Measurements from ENCODE around the gene NUAK1.

Gene NUAK1

DNA sequence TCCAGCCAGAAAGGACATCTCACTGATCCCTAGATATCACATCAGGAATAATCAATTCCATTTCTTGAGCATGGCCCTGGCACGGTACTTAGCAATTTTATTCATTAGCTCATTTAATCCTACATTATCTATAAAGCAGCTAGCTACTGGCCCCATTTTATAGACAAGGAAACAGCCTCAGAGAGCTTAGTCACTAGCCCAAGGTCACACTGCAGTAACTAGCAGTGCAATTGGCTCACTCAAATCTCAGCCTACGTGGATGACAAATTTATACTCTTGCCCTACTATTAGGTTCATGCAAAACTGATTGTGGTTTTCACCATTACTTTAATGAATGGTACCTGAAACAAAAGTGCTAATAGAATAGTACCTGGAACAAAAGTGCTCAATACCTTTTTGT is 41.7 kb downstream of the NUAK1 start:
- Mint-ChIP-seq H3K36me3 (ENCODE audit: low read depth) (no peaks in the 10 kb centered on the region), H3K9me3 (no peaks in the 10 kb centered on the region), H3K27ac (no peak overlapping the region), H3K4me3 (no peak overlapping the region), H3K4me1 (ENCODE audit: low read depth) (no peaks in the 10 kb centered on the region), H3K27me3 (ENCODE audit: low read depth) (peaks cover 20% of the 10 kb centered on the region)
- DNase-seq (ENCODE audit: low spot score) = no peak

- H3K27ac Mint-ChIP-seq = no peak overlapping the region
- DNase-seq (ENCODE audit: low spot score) = no peak
- H3K4me1 Mint-ChIP-seq (ENCODE audit: low read depth) = no peaks in the 10 kb centered on the region
- H3K27me3 Mint-ChIP-seq (ENCODE audit: low read depth) = peaks cover 18% of the 10 kb centered on the region
- no peaks in the 10 kb centered on the region for H3K36me3 Mint-ChIP-seq (ENCODE audit: low read depth)
- H3K4me3 Mint-ChIP-seq = no peak overlapping the region
- no peaks in the 10 kb centered on the region for H3K9me3 Mint-ChIP-seq
Measured at GRCh38 chr12:106096376-106096775, 42.4 kb downstream of the NUAK1 start.

GRCh38 chr12:106094304-106094703 is 44.5 kb downstream of the NUAK1 start:
- DNase-seq (ENCODE audit: low spot score) = no peak
- H3K9me3 Mint-ChIP-seq = no peaks in the 10 kb centered on the region
- H3K27me3 Mint-ChIP-seq (ENCODE audit: low read depth) = peaks cover 14% of the 10 kb centered on the region
- H3K4me1 Mint-ChIP-seq (ENCODE audit: low read depth) = no peaks in the 10 kb centered on the region
- H3K36me3 Mint-ChIP-seq (ENCODE audit: low read depth) = no peaks in the 10 kb centered on the region
- H3K4me3 Mint-ChIP-seq = no peak overlapping the region
- no peak overlapping the region for H3K27ac Mint-ChIP-seq

DNA sequence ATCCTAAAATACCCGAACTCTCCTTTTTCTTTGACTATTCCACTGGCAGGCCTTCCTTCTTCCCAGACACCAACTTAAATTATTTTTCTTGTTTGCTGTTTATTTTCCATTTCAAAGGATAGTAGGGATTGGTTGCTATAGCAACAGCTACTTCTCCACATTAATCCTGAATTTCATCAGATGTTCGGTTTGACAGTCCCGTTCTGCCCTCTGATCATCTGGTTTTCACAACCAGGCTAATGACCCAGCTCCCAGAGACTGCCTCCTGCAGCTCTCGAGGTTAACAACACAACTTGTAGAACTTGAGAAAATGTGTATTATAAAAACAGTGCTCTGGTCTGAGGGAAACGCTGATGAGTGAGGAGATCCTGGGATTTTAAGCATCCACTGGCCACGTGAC is 45.5 kb downstream of the NUAK1 start:
- Mint-ChIP-seq H3K4me1 (ENCODE audit: low read depth) (no peaks in the 10 kb centered on the region), H3K36me3 (ENCODE audit: low read depth) (no peaks in the 10 kb centered on the region), H3K4me3 (no peak overlapping the region), H3K27ac (no peak overlapping the region), H3K9me3 (no peaks in the 10 kb centered on the region), H3K27me3 (ENCODE audit: low read depth) (peaks cover 5% of the 10 kb centered on the region)
- DNase-seq (ENCODE audit: low spot score) = no peak

DNA sequence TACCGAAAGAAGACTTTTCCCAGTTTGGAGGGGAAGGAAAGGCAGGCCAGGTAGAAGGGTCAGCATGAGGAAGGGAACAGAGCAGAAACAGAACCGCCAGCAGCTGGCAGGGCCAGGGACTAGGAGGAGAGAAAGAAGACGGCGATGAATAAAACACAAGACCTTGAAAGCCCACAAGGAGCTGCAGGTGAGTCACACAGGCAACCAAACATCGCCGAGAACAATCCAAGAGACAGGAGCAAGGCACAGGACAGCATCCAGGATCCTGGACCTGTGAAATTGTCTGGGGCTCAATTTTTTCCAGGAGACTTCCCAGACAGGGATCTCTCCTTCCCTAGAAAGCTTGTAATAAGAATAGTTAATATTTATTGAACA is 47.3 kb downstream of the NUAK1 start:
- no peaks in the 10 kb centered on the region for H3K4me1 Mint-ChIP-seq (ENCODE audit: low read depth)
- no peaks in the 10 kb centered on the region for H3K36me3 Mint-ChIP-seq (ENCODE audit: low read depth)
- H3K4me3 Mint-ChIP-seq = no peak overlapping the region
- H3K27ac Mint-ChIP-seq = no peak overlapping the region
- H3K9me3 Mint-ChIP-seq = no peaks in the 10 kb centered on the region
- DNase-seq (ENCODE audit: low spot score) = no peak
- peaks cover 2% of the 10 kb centered on the region for H3K27me3 Mint-ChIP-seq (ENCODE audit: low read depth)

DNA sequence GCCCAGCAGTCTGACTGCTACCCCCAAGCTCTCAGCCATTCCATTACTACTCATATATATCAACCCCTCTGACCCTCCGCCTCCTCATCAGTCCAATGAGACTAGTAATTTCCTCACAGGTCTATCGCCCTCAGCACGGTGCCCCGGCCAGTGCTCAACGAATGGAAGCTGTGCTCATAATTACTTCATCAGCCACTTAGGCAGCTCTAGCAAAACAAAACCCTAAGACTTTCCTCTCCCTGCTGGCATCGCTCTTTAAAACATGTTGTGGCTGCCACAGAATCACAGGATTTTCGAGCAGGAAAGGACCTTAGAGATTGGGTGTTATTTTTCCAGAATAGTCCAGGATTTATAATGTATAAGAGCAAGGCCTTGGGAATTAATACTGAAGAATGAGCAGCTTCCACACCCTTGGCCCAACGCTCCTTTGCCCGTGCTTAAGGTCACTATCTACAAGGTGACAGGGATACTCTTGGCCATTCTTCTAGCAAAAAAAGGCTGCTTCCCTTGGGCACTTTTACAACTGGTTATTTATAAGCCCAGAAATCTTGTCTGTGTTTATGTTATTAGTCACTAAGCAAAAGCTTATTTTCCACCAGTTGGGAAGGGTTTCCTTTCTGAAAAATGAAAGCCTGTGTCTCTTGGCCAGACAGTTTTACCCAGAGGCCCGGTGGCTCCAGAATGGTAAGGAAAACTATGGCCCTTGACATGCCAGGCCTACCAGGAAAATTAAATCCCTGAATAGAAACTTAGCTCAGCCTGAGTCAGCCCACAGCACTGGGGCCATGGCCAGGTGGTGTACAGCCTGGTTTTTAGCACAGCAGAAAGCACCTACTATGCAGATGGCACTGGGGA is 47.9 kb downstream of the NUAK1 start:
- Mint-ChIP-seq H3K4me3 (no peak overlapping the region), H3K27ac (no peak overlapping the region), H3K4me1 (ENCODE audit: low read depth) (no peaks in the 10 kb centered on the region), H3K27me3 (ENCODE audit: low read depth) (peaks cover 2% of the 10 kb centered on the region), H3K9me3 (no peaks in the 10 kb centered on the region), H3K36me3 (ENCODE audit: low read depth) (no peaks in the 10 kb centered on the region)
- DNase-seq (ENCODE audit: low spot score) = no peak

DNA sequence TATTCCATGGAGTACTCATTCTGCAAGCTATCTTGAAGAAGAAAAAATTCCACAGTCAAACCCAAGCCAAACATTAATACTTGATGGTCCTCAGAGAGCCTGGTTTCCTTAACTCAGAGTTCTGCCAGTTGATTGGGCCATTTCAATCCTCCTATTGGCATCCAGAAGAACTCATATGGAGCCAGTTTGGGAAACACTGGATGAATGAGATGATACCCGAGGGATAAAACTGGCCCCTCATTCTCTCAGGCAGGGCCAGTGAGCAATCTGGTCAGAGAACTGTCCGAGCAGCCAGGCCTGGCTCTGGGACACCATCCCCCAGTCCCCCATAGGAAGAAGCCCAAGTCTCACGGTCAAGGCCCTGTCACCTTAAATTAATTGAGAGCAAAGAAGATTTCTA is 48.8 kb downstream of the NUAK1 start:
- no peak overlapping the region for H3K27ac Mint-ChIP-seq
- H3K9me3 Mint-ChIP-seq = no peaks in the 10 kb centered on the region
- no peaks in the 10 kb centered on the region for H3K36me3 Mint-ChIP-seq (ENCODE audit: low read depth)
- DNase-seq (ENCODE audit: low spot score) = no peak
- H3K4me3 Mint-ChIP-seq = no peak overlapping the region
- H3K27me3 Mint-ChIP-seq (ENCODE audit: low read depth) = peaks cover 4% of the 10 kb centered on the region
- H3K4me1 Mint-ChIP-seq (ENCODE audit: low read depth) = no peaks in the 10 kb centered on the region

GRCh38 chr12:106088811-106089485 is 49.8 kb downstream of the NUAK1 start:
- no peak overlapping the region for H3K27ac Mint-ChIP-seq
- H3K4me3 Mint-ChIP-seq = no peak overlapping the region
- no peak for DNase-seq (ENCODE audit: low spot score)
- peaks cover 10% of the 10 kb centered on the region for H3K27me3 Mint-ChIP-seq (ENCODE audit: low read depth)
- H3K9me3 Mint-ChIP-seq = no peaks in the 10 kb centered on the region
- no peaks in the 10 kb centered on the region for H3K36me3 Mint-ChIP-seq (ENCODE audit: low read depth)
- H3K4me1 Mint-ChIP-seq (ENCODE audit: low read depth) = no peaks in the 10 kb centered on the region

DNA sequence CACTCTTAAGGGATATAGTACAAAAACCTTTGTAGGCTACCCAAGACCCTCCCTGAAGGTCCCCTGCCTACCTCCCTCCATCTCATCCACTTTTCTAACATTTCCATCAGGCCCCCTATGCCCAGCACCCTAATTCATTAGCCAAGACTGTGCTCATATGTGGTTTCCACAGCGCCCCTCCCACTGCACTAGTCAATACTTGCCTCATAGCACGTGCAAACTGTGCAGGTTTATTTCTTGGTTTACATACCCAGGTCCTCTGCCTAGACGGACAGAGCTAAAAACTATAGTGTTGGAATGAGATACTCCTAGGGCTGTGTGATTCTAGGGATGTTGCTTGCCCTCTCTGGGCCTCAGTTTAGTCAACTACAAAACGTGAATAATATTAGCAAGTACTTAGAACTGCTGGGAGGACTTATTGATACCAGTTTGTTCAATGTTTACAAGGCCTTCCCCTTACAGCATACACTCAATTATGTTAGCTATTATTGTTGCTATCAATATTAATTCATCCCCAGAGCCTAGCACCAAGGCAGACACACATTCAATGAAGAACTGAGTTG is 50.4 kb downstream of the NUAK1 start:
- no peak for DNase-seq (ENCODE audit: low spot score)
- no peaks in the 10 kb centered on the region for H3K36me3 Mint-ChIP-seq (ENCODE audit: low read depth)
- H3K4me3 Mint-ChIP-seq = no peak overlapping the region
- no peak overlapping the region for H3K27ac Mint-ChIP-seq
- H3K27me3 Mint-ChIP-seq (ENCODE audit: low read depth) = peaks cover 16% of the 10 kb centered on the region
- no peaks in the 10 kb centered on the region for H3K4me1 Mint-ChIP-seq (ENCODE audit: low read depth)
- no peaks in the 10 kb centered on the region for H3K9me3 Mint-ChIP-seq

GRCh38 chr12:106086696-106087095 is 52.1 kb downstream of the NUAK1 start:
- H3K27ac Mint-ChIP-seq = no peak overlapping the region
- no peaks in the 10 kb centered on the region for H3K4me1 Mint-ChIP-seq (ENCODE audit: low read depth)
- H3K9me3 Mint-ChIP-seq = no peaks in the 10 kb centered on the region
- peaks cover 22% of the 10 kb centered on the region for H3K27me3 Mint-ChIP-seq (ENCODE audit: low read depth)
- no peaks in the 10 kb centered on the region for H3K36me3 Mint-ChIP-seq (ENCODE audit: low read depth)
- H3K4me3 Mint-ChIP-seq = no peak overlapping the region
- no peak for DNase-seq (ENCODE audit: low spot score)

DNA sequence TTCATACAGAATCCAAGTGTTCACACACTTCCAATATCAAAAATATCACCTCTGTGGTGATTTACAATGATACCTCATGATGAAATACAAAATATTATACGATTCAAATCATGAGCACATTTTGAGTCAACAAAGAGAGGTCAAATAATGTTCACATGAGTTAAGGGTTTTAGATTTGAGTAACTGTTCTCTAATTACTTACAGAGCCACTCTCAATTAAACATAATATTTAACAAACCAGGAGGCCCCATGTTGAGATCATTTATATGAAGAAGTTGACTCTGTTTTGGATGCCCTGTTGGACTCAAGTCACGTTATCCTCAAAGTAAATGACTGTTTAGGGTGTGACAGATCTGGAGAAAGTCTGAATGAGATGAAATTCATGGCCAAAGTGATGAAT is 53.5 kb downstream of the NUAK1 start:
- H3K27ac Mint-ChIP-seq = no peak overlapping the region

DNA sequence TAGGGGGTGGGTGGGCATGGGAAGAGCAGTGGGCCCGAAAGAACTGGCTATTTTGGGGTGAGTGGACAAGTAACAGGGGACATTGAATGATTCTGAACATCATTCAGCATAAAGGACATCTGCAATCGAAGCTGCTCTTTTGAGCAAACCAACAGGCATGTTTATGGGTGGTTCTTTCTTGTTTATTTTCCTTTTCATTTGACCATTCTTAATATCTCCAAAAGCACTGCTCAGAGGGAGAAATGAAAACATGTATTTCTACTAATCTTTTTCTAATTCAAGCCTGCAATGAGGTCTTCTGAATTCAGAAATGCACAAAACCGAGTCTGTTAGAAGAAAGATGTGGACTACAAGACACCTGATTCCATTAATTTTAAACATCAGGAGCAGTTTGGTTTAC is 54.0 kb downstream of the NUAK1 start:
- no peaks in the 10 kb centered on the region for H3K9me3 Mint-ChIP-seq
- no peak overlapping the region for H3K4me3 Mint-ChIP-seq
- DNase-seq (ENCODE audit: low spot score) = no peak
- H3K36me3 Mint-ChIP-seq (ENCODE audit: low read depth) = no peaks in the 10 kb centered on the region
- peaks cover 24% of the 10 kb centered on the region for H3K27me3 Mint-ChIP-seq (ENCODE audit: low read depth)
- no peaks in the 10 kb centered on the region for H3K4me1 Mint-ChIP-seq (ENCODE audit: low read depth)
- no peak overlapping the region for H3K27ac Mint-ChIP-seq

More for the DNA sequence above, 53.5 kb downstream of the NUAK1 start:
- H3K36me3 Mint-ChIP-seq (ENCODE audit: low read depth) = no peaks in the 10 kb centered on the region
- DNase-seq (ENCODE audit: low spot score) = no peak
- H3K9me3 Mint-ChIP-seq = no peaks in the 10 kb centered on the region
- no peaks in the 10 kb centered on the region for H3K4me1 Mint-ChIP-seq (ENCODE audit: low read depth)
- H3K4me3 Mint-ChIP-seq = no peak overlapping the region
- H3K27me3 Mint-ChIP-seq (ENCODE audit: low read depth) = peaks cover 22% of the 10 kb centered on the region

DNA sequence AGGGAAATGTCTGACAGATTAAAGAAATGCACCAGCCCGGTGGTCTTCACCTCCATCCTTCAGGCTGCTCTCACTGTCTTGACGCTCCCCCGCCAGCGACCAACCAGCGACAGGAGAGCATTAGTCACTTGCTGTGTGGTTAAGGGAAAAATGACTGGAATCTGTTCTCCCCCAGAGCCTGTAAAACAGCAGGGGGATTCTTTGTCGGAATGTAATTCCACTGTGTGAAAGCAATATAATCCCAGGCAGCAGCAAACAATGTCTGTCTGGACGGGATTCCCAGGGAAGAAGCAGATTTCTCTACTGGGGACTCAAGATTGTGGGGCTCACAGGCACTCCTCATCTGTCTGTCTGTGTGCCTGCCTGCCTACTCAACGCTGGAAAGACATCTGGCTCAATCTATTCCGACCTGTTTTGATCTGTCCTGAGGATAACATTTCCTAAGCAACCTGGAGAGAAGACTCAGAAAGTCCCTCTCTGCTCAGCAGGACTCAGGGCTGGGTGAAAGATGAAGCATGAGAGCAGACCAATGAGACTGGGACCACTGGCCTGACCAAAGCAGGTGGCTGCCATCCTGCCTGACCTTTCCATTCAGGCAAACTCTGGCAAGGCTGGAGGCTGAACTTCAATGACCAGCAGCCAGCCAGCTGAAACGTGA is 54.6 kb downstream of the NUAK1 start:
- H3K4me1 Mint-ChIP-seq (ENCODE audit: low read depth) = no peaks in the 10 kb centered on the region
- no peak for DNase-seq (ENCODE audit: low spot score)
- no peaks in the 10 kb centered on the region for H3K36me3 Mint-ChIP-seq (ENCODE audit: low read depth)
- H3K4me3 Mint-ChIP-seq = no peak overlapping the region
- no peak overlapping the region for H3K27ac Mint-ChIP-seq
- H3K9me3 Mint-ChIP-seq = no peaks in the 10 kb centered on the region
- H3K27me3 Mint-ChIP-seq (ENCODE audit: low read depth) = peaks cover 29% of the 10 kb centered on the region

Data from T-helper 2 cell treated with Interferon-gamma antibody and Interleukin-4, amounts not matched to agents 5 μg/mL and 100 μg/mL, for 36 hours (primary cell).